ENCODE data around the gene COQ7. TPM values are rescaled to one million over a fixed set of nuclear protein-coding genes. Genes with fewer than 3 reads are reported as not detected.

Gene COQ7
- 10.9 and 16.2 TPM in 2 replicates for total RNA-seq

GRCh38 chr16:19067349-19068236 lies at the start of gene COQ7:
TSS of gene COQ7 (plus strand) at chr16:19067614. CDS start at chr16:19067665, 51 bp downstream.

GRCh38 chr16:19113577-19114358 lies 46.4 kb downstream of the COQ7 start, which contains the start of gene ITPRIPL2:
TSS of gene ITPRIPL2 (plus strand) at chr16:19113964. CDS start at chr16:19114462, 498 bp downstream.

Other genes with a start within 250 kb of the COQ7 start
- gene SMG1, start 141.2 kb upstream of the COQ7 start, total RNA-seq = 15.1 and 23.4 TPM in 2 replicates
- gene TMC7, start 83.7 kb upstream of the COQ7 start, total RNA-seq = 3.4 and 8.0 TPM in 2 replicates
- gene ITPRIPL2, start 46.4 kb downstream of the COQ7 start, total RNA-seq = 13.8 and 19.5 TPM in 2 replicates
- gene SYT17, start 100.6 kb downstream of the COQ7 start, total RNA-seq = 0.61 TPM in 1 of 2 replicates, not detected in the other
- gene CLEC19A, start 218.1 kb downstream of the COQ7 start, total RNA-seq = not detected in 2 replicates

All from hair follicular keratinocyte (primary cell).